ENCODE data around the gene DNAJB5. TPM values are rescaled to one million over a fixed set of nuclear protein-coding genes. Genes with fewer than 3 reads are reported as not detected.

Gene DNAJB5
- total and polyA plus RNA-seq, 2 experiments from 2014 or later, result 20.3 to 37.4 TPM

- Histone ChIP-seq H3K27me3 (ENCODE audit: insufficient read depth) (no peaks in the 10 kb centered on the region), H3K27ac (ENCODE audit: low read depth) (peak overlapping the region; percentile 43), H3K4me1 (ENCODE audit: insufficient read depth) (peaks cover 45% of the 10 kb centered on the region), H3K79me2 (replicated peaks; ENCODE audit: insufficient read depth) (peaks cover 5% of the 10 kb centered on the region; the same call in 1 of the 2 replicates), H4K20me1 (replicated peaks; ENCODE audit: insufficient read depth) (no peaks in the 10 kb centered on the region), H3K36me3 (ENCODE audit: insufficient read depth) (peaks cover 16% of the 10 kb centered on the region), H3K4me2 (peak overlapping the region; percentile 18), H2AFZ (no peak overlapping the region), H3K4me3 (no peak overlapping the region), H3K9me2 (ENCODE audit: insufficient read depth) (no peaks in the 10 kb centered on the region), H3F3A (replicated peaks; ENCODE audit: low read depth) (no peaks in the 10 kb centered on the region; the same call in none of the 2 replicates)
- DNase-seq (ENCODE audit: low spot score), result peak; percentile 79
- Mint-ChIP-seq H3K4me1 (peaks cover 52% of the 10 kb centered on the region), H3K9me3 (no peaks in the 10 kb centered on the region; the same call in 1 of the 3 replicates), H3K36me3 (ENCODE audit: low read depth) (peaks cover 53% of the 10 kb centered on the region), H3K27ac (peak overlapping the region; percentile 85), H3K4me3 (peak overlapping the region; percentile 33), H3K27me3 (ENCODE audit: insufficient read depth, low read depth, poor library complexity) (peaks cover 15% of the 10 kb centered on the region)
- TF ChIP-seq EZH2phosphoT487 (IDR thresholded peaks at IDR 0.05; ENCODE audit: unreplicated experiment) (no peak), CTCF (conservative IDR thresholded peaks at IDR 0.05; ENCODE audit: low read depth in 2 of 2) (peak; percentile 76 to 78), NANOG (IDR thresholded peaks at IDR 0.05; ENCODE audit: borderline replicate concordance) (no peak)
- peak; percentile 10 for ATAC-seq
These were observed 4.8 kb downstream of the DNAJB5 start for GRCh38 chr9:34994260-34994899.

- H3K4me1 Mint-ChIP-seq, result peaks cover 53% of the 10 kb centered on the region
- H3K27ac Mint-ChIP-seq, result peak overlapping the region; percentile 90
- no peak overlapping the region for H2AFZ ChIP-seq
These were observed 5.5 kb downstream of the DNAJB5 start for GRCh38 chr9:34994900-34995669.

More at GRCh38 chr9:34994900-34995669, 5.5 kb downstream of the DNAJB5 start:
- no peak overlapping the region for H3K4me2 ChIP-seq
- peaks cover 5% of the 10 kb centered on the region; the same call in 1 of the 2 replicates for H3K79me2 ChIP-seq (replicated peaks; ENCODE audit: insufficient read depth)
- no peak for TF ChIP-seq ETS1 (IDR thresholded peaks at IDR 0.05)
- no peak for TF ChIP-seq ZNF331 (CRISPR knock-in tag; IDR thresholded peaks at IDR 0.05; ENCODE audit: low read depth)
- TF ChIP-seq CREB1 (CRISPR knock-in tag; IDR thresholded peaks at IDR 0.05; ENCODE audit: low read depth), result no peak
- TF ChIP-seq EZH2 (IDR thresholded peaks at IDR 0.05; ENCODE audit: low read depth, unreplicated experiment), result no peak
- no peak for TF ChIP-seq POLR2AphosphoS5 (IDR thresholded peaks at IDR 0.05; ENCODE audit: low read depth)
- no peak for TF ChIP-seq ZNF462 (CRISPR knock-in tag; IDR thresholded peaks at IDR 0.05)
- no peak for TF ChIP-seq ZNF114 (CRISPR knock-in tag; IDR thresholded peaks at IDR 0.05)
- no peak for TF ChIP-seq NANOG (IDR thresholded peaks at IDR 0.05; ENCODE audit: borderline replicate concordance)
- no peak for TF ChIP-seq EZH2phosphoT487 (IDR thresholded peaks at IDR 0.05; ENCODE audit: unreplicated experiment)
- H3K36me3 ChIP-seq (ENCODE audit: insufficient read depth), result peaks cover 16% of the 10 kb centered on the region
- Mint-ChIP-seq H3K9me3 (no peaks in the 10 kb centered on the region; the same call in 1 of the 3 replicates), H3K27me3 (ENCODE audit: insufficient read depth, low read depth, poor library complexity) (peaks cover 15% of the 10 kb centered on the region), H3K36me3 (ENCODE audit: low read depth) (peaks cover 53% of the 10 kb centered on the region), H3K4me3 (peak overlapping the region; percentile 12; the same call in 1 of the 3 replicates)
- no peaks in the 10 kb centered on the region for H3K27me3 ChIP-seq (ENCODE audit: insufficient read depth)
- H3K4me1 ChIP-seq (ENCODE audit: insufficient read depth), result peaks cover 45% of the 10 kb centered on the region
- H4K20me1 ChIP-seq (replicated peaks; ENCODE audit: insufficient read depth), result no peaks in the 10 kb centered on the region
- no peak overlapping the region for H3K4me3 ChIP-seq
- ATAC-seq (no peak), DNase-seq (ENCODE audit: low spot score) (no peak)
- H3K27ac ChIP-seq (ENCODE audit: low read depth), result no peak overlapping the region
- H3K9me2 ChIP-seq (ENCODE audit: insufficient read depth), result no peaks in the 10 kb centered on the region
- no peaks in the 10 kb centered on the region; the same call in none of the 2 replicates for H3F3A ChIP-seq (replicated peaks; ENCODE audit: low read depth)
